Measurements from ENCODE around the gene WRAP73.

The WRAP73 gene

GRCh38 chr1:3631320-3632260 lies 18.3 kb downstream of the WRAP73 start:
- TF ChIP-seq RAD21 (IDR thresholded peaks at IDR 0.05; ENCODE audit: low read depth), result no peak
- no peak for TF ChIP-seq REST (IDR thresholded peaks at IDR 0.05; ENCODE audit: low read depth)
- no peak for TF ChIP-seq CREB1 (IDR thresholded peaks at IDR 0.05; ENCODE audit: low read depth)
- TF ChIP-seq EGR1 (IDR thresholded peaks at IDR 0.05), result no peak
- no peak for TF ChIP-seq NFIC (IDR thresholded peaks at IDR 0.05)
- no peak for TF ChIP-seq YY1 (IDR thresholded peaks at IDR 0.05; ENCODE audit: low read depth)
- TF ChIP-seq FOXM1 (IDR thresholded peaks at IDR 0.05; ENCODE audit: borderline replicate concordance, low read depth), result no peak
- TF ChIP-seq TCF12 (IDR thresholded peaks at IDR 0.05; ENCODE audit: low read depth), result no peak
- TF ChIP-seq TAF1 (IDR thresholded peaks at IDR 0.05; ENCODE audit: low read depth), result no peak
- TF ChIP-seq TEAD4 (IDR thresholded peaks at IDR 0.05), result no peak
- no peak for TF ChIP-seq ZBTB7A (IDR thresholded peaks at IDR 0.05; ENCODE audit: low read depth)

GRCh38 chr1:3630914-3631313 lies 19.0 kb downstream of the WRAP73 start:
- TF ChIP-seq TAF1 (IDR thresholded peaks at IDR 0.05; ENCODE audit: low read depth) (no peak), RAD21 (IDR thresholded peaks at IDR 0.05; ENCODE audit: low read depth) (no peak), NFIC (IDR thresholded peaks at IDR 0.05) (no peak), TEAD4 (IDR thresholded peaks at IDR 0.05) (no peak)

- TF ChIP-seq USF1 (IDR thresholded peaks at IDR 0.05) (no peak), YY1 (IDR thresholded peaks at IDR 0.05; ENCODE audit: low read depth) (no peak), REST (IDR thresholded peaks at IDR 0.05; ENCODE audit: low read depth) (no peak), FOXM1 (IDR thresholded peaks at IDR 0.05; ENCODE audit: borderline replicate concordance, low read depth) (no peak), ZBTB7A (IDR thresholded peaks at IDR 0.05; ENCODE audit: low read depth) (no peak), EP300 (IDR thresholded peaks at IDR 0.05; ENCODE audit: borderline replicate concordance) (no peak), RAD21 (IDR thresholded peaks at IDR 0.05; ENCODE audit: low read depth) (no peak)
Measured at GRCh38 chr1:3630161-3630611, 19.7 kb downstream of the WRAP73 start.

- no peak for TF ChIP-seq USF1 (IDR thresholded peaks at IDR 0.05)
Measured at GRCh38 chr1:3629561-3630160, 20.2 kb downstream of the WRAP73 start.

- TF ChIP-seq TEAD4 (IDR thresholded peaks at IDR 0.05), result no peak
- TF ChIP-seq REST (IDR thresholded peaks at IDR 0.05; ENCODE audit: low read depth), result no peak
- no peak for TF ChIP-seq NFIC (IDR thresholded peaks at IDR 0.05)
- no peak for TF ChIP-seq USF1 (IDR thresholded peaks at IDR 0.05)
Measured at GRCh38 chr1:3628445-3628844, 21.5 kb downstream of the WRAP73 start.

All from Ishikawa (cell line).